H7 (cell line): ENCODE measurements around the gene KCNJ9. TPM values are rescaled to one million over a fixed set of nuclear protein-coding genes. Genes with fewer than 3 reads are reported as not detected.
A peak's percentile ranks its signal among the peaks of the same experiment; 100 is the strongest.

Experiments
- DNase-seq: peaks from one replicate; pipeline ENCODE4 v3.0.0; 2012
- H3K27me3 ChIP-seq: 2 replicates; pipeline ENCODE4 v1.6.0; 2011; ENCODE audit warnings: mild to moderate bottlenecking, low read length; ENCODE audit not compliant: control insufficient read depth, insufficient read depth
- H3K36me3 ChIP-seq: replicated peaks from 2 replicates; pipeline ENCODE4 v1.5.1; 2011; ENCODE audit warnings: low read length; ENCODE audit not compliant: control insufficient read depth, insufficient read depth
- H3K4me3 ChIP-seq: 2 replicates; pipeline ENCODE4 v1.5.1; 2011; ENCODE audit warnings: low read depth, mild to moderate bottlenecking, control low read depth, low read length, moderate library complexity; ENCODE audit not compliant: insufficient read depth
- total RNA-seq: library from RNA; depleted of rRNA; stranded (reverse); fragments of >200 nt; shearing (Covaris generic); gene quantifications from 2 replicates; pipeline ENCODE4 v1.2.3, GENCODE V29; 2014

The KCNJ9 gene
- total RNA-seq, 1 experiment from 2014 or later, result not detected

GRCh38 chr1:160090760-160091159 is 9.4 kb downstream of the KCNJ9 start:
- H3K27me3 ChIP-seq, result peaks cover 3% of the 10 kb centered on the region; the same call in 1 of the 2 replicates
- H3K4me3 ChIP-seq, result no peak overlapping the region
- no peak for DNase-seq
- H3K36me3 ChIP-seq, result peaks cover 10% of the 10 kb centered on the region

GRCh38 chr1:160091666-160092223 is 10.4 kb downstream of the KCNJ9 start:
- Histone ChIP-seq H3K4me3 (no peak overlapping the region), H3K36me3 (peaks cover 10% of the 10 kb centered on the region), H3K27me3 (no peaks in the 10 kb centered on the region; the same call in 1 of the 2 replicates)
- no peak for DNase-seq

- peaks cover 10% of the 10 kb centered on the region for H3K36me3 ChIP-seq
- no peaks in the 10 kb centered on the region for H3K27me3 ChIP-seq
- DNase-seq, result no peak
- no peak overlapping the region for H3K4me3 ChIP-seq
Observed at GRCh38 chr1:160092366-160093068, 11.2 kb downstream of the KCNJ9 start.

- H3K4me3 ChIP-seq, result no peak overlapping the region
- peaks cover 10% of the 10 kb centered on the region for H3K36me3 ChIP-seq
- DNase-seq, result no peak
- no peaks in the 10 kb centered on the region for H3K27me3 ChIP-seq
Observed at GRCh38 chr1:160093069-160093395, 11.7 kb downstream of the KCNJ9 start.

GRCh38 chr1:160093624-160094290 is 12.4 kb downstream of the KCNJ9 start:
- Histone ChIP-seq H3K27me3 (no peaks in the 10 kb centered on the region), H3K36me3 (peaks cover 10% of the 10 kb centered on the region), H3K4me3 (no peak overlapping the region)
- DNase-seq, result no peak

GRCh38 chr1:160094291-160094625 is 12.9 kb downstream of the KCNJ9 start:
- Histone ChIP-seq H3K4me3 (no peak overlapping the region), H3K27me3 (no peaks in the 10 kb centered on the region), H3K36me3 (peaks cover 10% of the 10 kb centered on the region)
- no peak for DNase-seq

GRCh38 chr1:160094806-160095205 is 13.5 kb downstream of the KCNJ9 start:
- H3K27me3 ChIP-seq, result no peaks in the 10 kb centered on the region; the same call in 1 of the 2 replicates
- H3K4me3 ChIP-seq, result no peak overlapping the region
- peaks cover 10% of the 10 kb centered on the region for H3K36me3 ChIP-seq
- DNase-seq, result no peak

GRCh38 chr1:160095382-160096105 is 14.2 kb downstream of the KCNJ9 start:
- peaks cover 10% of the 10 kb centered on the region for H3K36me3 ChIP-seq
- H3K27me3 ChIP-seq, result no peaks in the 10 kb centered on the region; the same call in 1 of the 2 replicates
- no peak overlapping the region for H3K4me3 ChIP-seq
- DNase-seq, result peak; percentile 90

GRCh38 chr1:160096274-160097116 is 15.2 kb downstream of the KCNJ9 start:
- H3K36me3 ChIP-seq, result peaks cover 8% of the 10 kb centered on the region
- DNase-seq, result no peak
- H3K4me3 ChIP-seq, result no peak overlapping the region
- no peaks in the 10 kb centered on the region; the same call in 1 of the 2 replicates for H3K27me3 ChIP-seq

- DNase-seq, result no peak
- H3K27me3 ChIP-seq, result no peaks in the 10 kb centered on the region; the same call in 1 of the 2 replicates
- H3K4me3 ChIP-seq, result peak overlapping the region; percentile 70
- peaks cover 4% of the 10 kb centered on the region for H3K36me3 ChIP-seq
Observed at GRCh38 chr1:160097151-160097910, 16.0 kb downstream of the KCNJ9 start.

- H3K36me3 ChIP-seq, result peaks cover 4% of the 10 kb centered on the region; the same call in 1 of the 2 replicates
- peak; percentile 98 for DNase-seq
- no peaks in the 10 kb centered on the region; the same call in 1 of the 2 replicates for H3K27me3 ChIP-seq
- peak within 1 kb of the TSS; percentile 70 for H3K4me3 ChIP-seq
Observed at GRCh38 chr1:160097911-160098851, 16.8 kb downstream of the KCNJ9 start, which contains the start of gene IGSF8. Gene IGSF8, minus strand, starts transcription at chr1:160098619. Its CDS starts 147 bp downstream, at chr1:160098472.

GRCh38 chr1:160098852-160099561 is 17.7 kb downstream of the KCNJ9 start:
- Histone ChIP-seq H3K27me3 (no peaks in the 10 kb centered on the region; the same call in 1 of the 2 replicates), H3K4me3 (peak overlapping the region; percentile 47), H3K36me3 (peaks cover 4% of the 10 kb centered on the region; the same call in 1 of the 2 replicates)
- peak; percentile 100 for DNase-seq
